Renal cortex interstitium (tissue), 11 donors: ENCODE data around the gene PLAC1. TPM values are rescaled to one million over a fixed set of nuclear protein-coding genes. Genes with fewer than 3 reads are reported as not detected.

ENCODE experiments used
- DNase-seq, 11 donors: peaks; one replicate each; pipeline ENCODE4 v3.0.0-alpha.2; 2013; ENCODE audit warnings: low read depth in 9 of 11, low spot score in 4 of 11; ENCODE audit errors: extremely low read depth in 1 of 11
- polyA plus RNA-seq, 3 donors: library from polyadenylated mRNA; unstranded; fragments of 120-200 nt; gene quantifications; one replicate each; pipeline ENCODE4 v1.2.1, GENCODE V29; 2013; ENCODE audit not compliant: insufficient read length in 3 of 3

Gene PLAC1
- polyA plus RNA-seq, 3 donors, result 4.2 to 7.8 (median 6.4) TPM

GRCh38 chrX:134673123-134673522, 14.9 kb upstream of the PLAC1 start:
- no peak for DNase-seq

GRCh38 chrX:134672101-134672500, 13.8 kb upstream of the PLAC1 start:
- DNase-seq, result no peak

GRCh38 chrX:134671294-134671693, 13.0 kb upstream of the PLAC1 start:
- no peak for DNase-seq

GRCh38 chrX:134670134-134670924, 12.1 kb upstream of the PLAC1 start:
- DNase-seq, result no peak

GRCh38 chrX:134669378-134670098, 11.3 kb upstream of the PLAC1 start:
- DNase-seq, result no peak

GRCh38 chrX:134664202-134664601, 5.9 kb upstream of the PLAC1 start:
- DNase-seq, result no peak

- DNase-seq, result no peak
These were observed 3.0 kb upstream of the PLAC1 start for GRCh38 chrX:134661295-134661694.

GRCh38 chrX:134660627-134661026, 2.4 kb upstream of the PLAC1 start:
- DNase-seq, result no peak

GRCh38 chrX:134659761-134660160, 1.5 kb upstream of the PLAC1 start:
- no peak for DNase-seq

GRCh38 chrX:134658760-134659023, 421 bp upstream of the PLAC1 start:
- DNase-seq, result no peak

- no peak for DNase-seq
These were observed 3.8 kb downstream of the PLAC1 start for GRCh38 chrX:134654398-134655012.

GRCh38 chrX:134653835-134654234, 4.4 kb downstream of the PLAC1 start:
- no peak for DNase-seq

GRCh38 chrX:134650701-134651100, 7.6 kb downstream of the PLAC1 start:
- no peak for DNase-seq

GRCh38 chrX:134649770-134650169, 8.5 kb downstream of the PLAC1 start:
- no peak for DNase-seq

- no peak for DNase-seq
These were observed 10.8 kb downstream of the PLAC1 start for GRCh38 chrX:134647477-134647877.

GRCh38 chrX:134646691-134647090, 11.6 kb downstream of the PLAC1 start:
- DNase-seq, result no peak

- DNase-seq, result no peak
These were observed 12.2 kb downstream of the PLAC1 start for GRCh38 chrX:134645936-134646543.

GRCh38 chrX:134642386-134642785, 15.9 kb downstream of the PLAC1 start:
- peak in 3 of 11 donors; percentile 31 to 57 (median 39) for DNase-seq

GRCh38 chrX:134641346-134641745, 16.9 kb downstream of the PLAC1 start:
- no peak for DNase-seq

GRCh38 chrX:134640914-134641313, 17.4 kb downstream of the PLAC1 start:
- no peak for DNase-seq
